Activated CD4-positive, alpha-beta T cell treated with anti-CD3 and anti-CD28 coated beads, Interleukin-2, amount 50 U/mL, for 1 hour (primary cell): ENCODE data around the gene FJX1.

ENCODE experiments used
- DNase-seq: peaks from one replicate; pipeline ENCODE4 v3.0.0-alpha.2; 2020

FJX1 gene

DNA sequence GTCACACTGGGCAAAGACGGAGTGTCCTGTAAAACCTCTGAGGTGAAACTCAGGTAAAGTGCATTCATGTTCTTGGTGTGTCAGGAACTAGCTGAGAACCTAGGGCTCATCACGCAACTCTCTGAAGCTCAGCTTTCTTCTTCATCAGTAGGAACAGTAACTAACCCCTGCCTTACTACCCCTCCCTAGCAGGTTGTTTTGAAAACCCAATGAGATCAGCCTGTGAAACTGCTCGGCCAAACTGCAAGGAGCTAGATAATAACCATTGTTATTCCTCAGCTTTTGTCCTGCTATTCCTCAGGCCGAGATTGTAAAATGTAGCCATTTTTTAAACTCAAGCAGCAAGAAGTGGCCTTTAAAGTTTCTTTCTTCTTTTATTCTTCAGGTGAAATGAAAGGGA, 9.8 kb upstream of the FJX1 start:
- DNase-seq = no peak

DNA sequence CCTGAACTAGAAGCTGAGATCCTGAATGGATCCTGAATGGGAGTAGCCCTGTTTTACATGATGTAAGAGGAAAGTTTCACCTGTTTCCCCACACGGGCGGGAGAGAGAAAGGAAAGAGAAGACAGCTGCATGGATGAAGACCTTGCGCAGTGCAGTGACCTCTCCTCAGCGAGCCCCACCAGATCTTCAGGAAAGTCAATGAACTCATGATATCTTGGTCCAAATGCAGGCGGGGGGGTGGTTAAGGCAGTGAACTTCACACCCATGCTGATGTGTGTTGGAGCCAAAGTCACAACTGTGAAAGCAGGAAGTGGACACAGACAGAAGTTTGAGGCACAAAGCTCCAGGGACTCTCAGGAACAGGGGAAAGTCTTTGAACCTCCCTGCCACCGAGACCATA, 8.6 kb upstream of the FJX1 start:
- no peak for DNase-seq

DNA sequence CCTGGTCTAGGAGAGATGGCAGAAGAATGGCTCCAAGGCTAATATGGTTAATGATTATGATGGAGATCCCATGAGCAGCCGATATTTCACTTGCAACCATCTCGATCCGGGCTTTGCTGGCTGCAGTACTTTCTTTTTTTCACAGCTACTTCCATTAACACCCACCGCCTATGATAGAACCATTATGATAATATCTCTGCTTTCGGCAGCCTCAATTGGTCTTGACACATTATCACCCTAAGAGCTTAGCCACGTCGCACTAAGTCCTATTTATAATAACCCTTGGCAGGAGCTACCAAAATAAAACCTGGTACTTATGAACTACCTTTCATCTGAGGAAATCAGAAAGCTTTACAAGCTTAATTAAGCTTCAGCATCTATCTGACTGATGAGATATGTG, 7.6 kb upstream of the FJX1 start:
- DNase-seq = no peak

DNA sequence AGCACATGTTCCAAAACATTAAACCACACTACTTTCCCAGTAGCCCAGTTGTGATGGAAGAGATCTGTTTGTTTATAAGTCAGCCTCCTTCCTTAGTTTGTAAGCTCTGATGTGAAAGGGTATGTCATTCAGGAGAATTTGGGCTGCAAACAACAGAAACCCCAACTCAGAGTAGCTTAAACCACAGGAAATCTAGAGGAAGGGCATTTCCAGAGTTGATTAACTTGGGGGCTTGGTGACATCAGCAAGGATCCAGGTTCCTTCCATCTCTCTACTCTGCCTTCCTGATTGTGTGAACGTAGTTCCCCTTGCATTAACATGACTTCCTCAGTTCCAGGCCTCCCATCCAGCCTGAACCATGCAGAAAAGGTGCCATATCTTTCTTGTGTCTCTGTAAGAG, 6.5 kb upstream of the FJX1 start:
- no peak for DNase-seq

DNA sequence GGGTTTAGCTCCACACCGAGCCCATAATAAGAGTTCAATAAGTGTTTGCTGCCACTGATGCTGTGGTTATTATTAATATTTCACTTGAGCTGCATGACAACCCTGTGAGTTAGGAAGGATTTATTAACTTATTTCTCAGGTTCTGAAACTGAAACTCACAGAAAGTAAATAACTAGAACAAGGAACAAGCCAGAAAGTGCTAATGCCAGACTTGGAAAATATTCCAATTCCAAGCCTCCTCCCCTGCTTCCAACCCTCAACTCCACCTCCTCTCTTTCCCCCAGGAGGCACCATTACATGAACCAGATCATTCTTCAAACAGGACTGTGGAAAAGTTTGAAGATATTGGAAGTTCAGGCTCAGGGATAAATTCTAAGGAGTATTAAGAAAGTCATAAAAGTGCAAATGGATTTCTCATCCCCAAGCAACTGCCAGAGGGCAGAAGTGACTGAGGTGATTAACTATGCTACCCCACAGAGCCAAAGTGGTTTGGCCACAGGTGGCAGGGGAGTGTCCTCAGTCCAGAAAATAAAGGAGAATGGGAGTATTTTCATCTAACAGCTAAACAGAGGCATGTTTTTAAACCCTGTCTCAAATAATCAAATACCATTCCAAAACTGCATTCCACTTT, 3.2 kb upstream of the FJX1 start:
- DNase-seq = no peak

DNA sequence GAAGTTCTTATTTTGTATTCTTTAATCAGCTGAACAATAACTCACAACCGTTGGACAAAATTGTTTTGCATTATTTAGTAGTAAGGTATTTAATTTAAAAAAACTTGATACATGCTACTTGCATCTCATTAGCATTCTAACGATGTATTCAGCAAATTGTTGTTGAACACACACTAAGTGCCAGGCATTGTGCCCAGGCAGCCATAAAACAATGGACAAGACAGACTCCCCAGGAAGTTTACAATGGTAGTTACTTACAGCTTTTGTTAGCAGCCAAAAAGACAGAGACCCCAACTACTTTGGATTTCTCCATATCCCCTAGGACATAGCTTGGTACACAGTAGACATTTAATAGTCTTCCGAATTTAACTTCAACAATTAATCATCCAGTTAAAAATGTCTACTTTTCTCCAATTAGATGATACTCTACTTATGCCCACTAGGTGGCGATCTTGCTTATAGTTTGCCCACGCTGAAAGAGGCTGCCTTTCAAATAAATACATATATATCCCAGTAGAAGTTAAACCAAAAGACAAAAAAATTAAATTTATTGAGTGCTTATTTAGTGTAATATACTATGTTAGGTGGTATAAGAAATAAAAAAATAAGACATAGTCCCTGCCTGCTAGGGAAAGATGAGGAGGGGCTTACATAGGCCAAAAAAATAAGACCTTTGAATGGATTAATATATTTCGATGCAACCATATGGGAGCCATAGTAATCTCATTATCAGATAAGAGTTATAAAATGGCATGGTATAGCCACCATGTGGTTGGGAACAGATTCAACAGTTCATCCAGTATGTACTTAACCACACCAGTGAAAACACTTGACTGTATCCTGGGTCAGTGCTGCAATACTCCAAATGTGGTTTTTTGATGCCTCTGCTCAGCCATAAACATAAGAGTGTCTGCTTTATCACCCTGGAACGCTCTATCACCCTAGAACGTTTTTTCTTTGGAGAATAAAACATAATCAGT, 2.0 kb upstream of the FJX1 start:
- DNase-seq = no peak

DNA sequence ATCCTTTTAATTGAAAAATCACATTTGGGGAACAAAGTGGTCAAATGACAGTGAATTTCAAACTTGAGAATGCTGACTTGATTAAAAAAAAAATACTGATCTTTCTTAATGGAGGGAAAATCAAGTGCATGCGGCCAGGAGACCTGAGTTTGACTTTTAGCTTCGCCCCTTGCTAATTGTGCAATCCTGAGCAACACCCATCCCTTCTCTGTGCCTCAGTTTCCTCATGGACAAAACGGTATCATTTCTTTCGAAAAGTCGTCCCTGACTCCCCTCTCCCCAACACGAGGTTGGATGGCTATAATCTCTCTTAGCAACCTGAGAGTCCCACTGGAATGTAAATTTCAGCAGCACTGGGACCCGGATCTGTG, 959 bp upstream of the FJX1 start:
- DNase-seq = no peak

DNA sequence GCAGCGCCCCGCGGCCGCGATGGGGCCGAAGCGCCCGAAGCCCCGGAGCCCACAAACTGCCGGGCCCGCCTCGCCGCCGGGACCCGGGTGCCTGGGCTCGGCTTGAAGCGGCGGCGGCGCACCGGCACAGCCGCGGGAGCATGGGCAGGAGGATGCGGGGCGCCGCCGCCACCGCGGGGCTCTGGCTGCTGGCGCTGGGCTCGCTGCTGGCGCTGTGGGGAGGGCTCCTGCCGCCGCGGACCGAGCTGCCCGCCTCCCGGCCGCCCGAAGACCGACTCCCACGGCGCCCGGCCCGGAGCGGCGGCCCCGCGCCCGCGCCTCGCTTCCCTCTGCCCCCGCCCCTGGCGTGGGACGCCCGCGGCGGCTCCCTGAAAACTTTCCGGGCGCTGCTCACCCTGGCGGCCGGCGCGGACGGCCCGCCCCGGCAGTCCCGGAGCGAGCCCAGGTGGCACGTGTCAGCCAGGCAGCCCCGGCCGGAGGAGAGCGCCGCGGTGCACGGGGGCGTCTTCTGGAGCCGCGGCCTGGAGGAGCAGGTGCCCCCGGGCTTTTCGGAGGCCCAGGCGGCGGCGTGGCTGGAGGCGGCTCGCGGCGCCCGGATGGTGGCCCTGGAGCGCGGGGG, 346 bp downstream of the FJX1 start:
- DNase-seq = peak; percentile 1

DNA sequence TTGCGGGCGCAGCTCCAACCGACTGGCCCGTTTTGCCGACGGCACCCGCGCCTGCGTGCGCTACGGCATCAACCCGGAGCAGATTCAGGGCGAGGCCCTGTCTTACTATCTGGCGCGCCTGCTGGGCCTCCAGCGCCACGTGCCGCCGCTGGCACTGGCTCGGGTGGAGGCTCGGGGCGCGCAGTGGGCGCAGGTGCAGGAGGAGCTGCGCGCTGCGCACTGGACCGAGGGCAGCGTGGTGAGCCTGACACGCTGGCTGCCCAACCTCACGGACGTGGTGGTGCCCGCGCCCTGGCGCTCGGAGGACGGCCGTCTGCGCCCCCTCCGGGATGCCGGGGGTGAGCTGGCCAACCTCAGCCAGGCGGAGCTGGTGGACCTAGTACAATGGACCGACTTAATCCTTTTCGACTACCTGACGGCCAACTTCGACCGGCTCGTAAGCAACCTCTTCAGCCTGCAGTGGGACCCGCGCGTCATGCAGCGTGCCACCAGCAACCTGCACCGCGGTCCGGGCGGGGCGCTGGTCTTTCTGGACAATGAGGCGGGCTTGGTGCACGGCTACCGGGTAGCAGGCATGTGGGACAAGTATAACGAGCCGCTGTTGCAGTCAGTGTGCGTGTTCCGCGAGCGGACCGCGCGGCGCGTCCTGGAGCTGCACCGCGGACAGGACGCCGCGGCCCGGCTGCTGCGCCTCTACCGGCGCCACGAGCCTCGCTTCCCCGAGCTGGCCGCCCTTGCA, 1.0 kb downstream of the FJX1 start:
- DNase-seq = no peak

DNA sequence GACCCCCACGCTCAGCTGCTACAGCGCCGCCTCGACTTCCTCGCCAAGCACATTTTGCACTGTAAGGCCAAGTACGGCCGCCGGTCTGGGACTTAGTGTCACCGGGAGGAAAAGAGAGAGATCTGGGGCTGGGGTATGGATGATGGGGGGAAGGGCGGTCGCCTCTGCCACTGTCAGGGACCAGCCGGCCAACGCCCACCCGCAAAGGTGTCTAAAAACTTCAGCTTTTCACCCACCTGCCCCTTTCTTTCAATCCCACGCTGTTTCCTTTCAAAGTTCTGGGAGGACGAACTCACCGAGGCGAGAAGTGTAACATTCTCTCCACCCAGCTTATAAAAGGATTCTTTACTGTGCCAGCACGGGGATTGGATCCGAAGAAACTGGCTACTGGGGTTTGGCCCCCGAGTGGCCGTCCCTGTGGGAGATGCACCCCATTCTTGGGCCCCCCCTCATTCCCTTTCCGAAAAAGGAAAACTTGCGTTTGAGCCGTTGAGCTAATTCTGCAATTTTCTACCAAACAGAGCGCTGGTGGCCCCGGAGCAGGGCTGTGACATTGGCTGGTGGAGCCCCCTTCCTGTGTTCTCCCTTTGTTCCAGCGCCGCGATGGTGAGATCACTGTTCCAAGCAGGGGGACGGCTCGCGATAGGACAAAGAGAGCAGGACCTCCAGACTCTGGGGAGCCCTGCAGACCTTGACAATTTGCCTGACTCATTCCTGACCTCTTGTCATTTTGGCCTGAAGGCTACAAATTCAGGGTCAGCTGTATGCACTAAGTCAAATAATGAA, 1.8 kb downstream of the FJX1 start:
- DNase-seq = no peak

DNA sequence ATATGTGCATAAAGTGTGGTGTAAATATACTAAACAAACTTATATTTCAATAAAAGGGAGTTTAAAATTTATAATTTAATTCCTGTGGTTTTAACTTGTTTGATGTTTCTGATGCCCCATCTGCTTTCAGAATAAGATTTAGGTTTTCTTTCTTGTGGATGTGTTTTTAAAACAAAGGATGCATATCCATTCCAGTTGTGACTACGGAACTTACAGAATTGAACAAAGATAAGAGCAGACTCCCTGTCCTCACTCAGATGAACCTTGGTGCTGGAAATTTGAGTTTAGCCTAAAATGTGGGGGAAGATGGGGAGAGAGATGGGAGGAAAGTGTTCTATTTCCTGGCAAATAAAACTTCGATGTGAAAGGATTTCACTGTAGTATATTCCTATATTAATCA, 2.5 kb downstream of the FJX1 start:
- no peak for DNase-seq

DNA sequence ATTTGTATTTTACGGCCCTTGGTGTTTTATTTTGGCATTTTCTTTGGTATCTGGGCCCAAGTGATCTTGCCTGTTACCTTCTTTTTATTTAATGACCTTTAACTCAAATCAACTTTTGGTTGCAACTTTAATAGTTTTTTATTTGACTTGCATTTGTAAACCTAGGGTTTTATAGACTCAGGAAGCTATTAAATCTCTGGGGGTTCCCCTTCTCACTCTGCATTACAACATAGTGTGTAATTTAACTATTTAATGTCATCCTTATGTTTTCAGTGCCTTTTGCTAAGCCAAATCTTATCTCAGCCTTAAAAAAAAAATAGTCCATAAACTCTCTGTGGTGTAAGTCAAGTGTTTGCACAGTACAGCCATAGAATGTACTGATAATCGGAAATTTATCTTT, 3.4 kb downstream of the FJX1 start:
- no peak for DNase-seq

DNA sequence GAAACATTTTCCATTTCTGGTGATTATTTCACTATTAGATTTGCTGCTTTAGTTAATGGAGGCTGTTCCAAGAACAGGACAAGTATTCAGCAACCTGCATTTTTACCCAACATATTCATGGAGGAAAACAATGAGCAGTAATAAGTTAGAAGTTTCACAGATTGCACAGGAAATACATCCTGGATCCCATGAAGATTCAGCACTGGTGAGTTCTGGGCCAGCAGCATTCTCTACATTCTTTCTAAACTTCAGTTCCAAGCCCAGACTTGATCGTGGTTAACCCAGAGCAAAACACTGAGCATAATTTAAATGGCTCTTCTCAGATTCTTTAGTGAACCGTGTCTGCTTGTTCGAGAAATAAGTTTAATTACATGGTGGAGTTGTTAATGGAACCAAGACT, 3.8 kb downstream of the FJX1 start:
- no peak for DNase-seq

DNA sequence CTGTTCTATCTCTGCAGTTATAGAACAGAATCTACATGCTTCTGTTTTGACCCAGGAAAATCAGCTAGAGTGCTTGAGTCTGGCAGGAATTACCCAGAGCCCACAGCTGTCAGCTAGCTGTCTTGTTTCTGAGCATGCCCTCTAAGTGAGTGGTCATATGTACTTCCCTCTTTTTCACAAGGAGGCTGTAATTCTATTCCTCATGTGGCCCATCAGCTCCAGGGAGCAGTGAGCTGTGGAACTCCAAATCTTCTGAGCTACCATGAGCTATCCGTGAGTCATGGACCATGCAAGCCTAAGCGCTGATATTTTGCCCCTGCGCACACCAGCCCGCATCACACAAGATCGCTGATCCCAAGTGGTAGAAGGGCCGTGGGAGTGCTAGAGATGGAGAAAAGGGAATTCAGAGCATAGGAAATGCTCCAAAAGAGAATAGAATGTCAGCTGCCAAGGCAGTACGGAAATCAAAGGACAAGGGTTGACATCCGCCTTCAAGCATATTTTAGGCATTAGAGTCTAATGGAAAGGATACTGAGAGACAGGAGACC, 5.4 kb downstream of the FJX1 start:
- DNase-seq = no peak

DNA sequence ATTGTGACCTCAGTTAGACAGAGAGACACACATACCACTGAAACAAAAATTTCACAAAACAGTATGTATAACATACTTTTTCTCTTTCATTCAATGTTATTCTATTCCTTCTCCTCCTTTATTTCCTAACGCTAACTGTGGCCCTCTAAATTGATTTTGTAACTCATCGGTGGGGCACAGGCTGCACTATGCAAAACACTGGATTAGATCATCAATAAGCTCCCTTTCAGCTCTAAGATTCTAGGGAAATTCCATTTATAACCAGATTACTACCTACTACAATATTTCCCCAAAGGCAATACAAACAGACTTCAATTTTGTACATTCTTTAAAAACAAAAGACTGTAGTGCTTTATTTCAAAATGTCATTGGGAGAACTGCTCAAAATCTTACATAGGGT, 6.1 kb downstream of the FJX1 start:
- DNase-seq = no peak

DNA sequence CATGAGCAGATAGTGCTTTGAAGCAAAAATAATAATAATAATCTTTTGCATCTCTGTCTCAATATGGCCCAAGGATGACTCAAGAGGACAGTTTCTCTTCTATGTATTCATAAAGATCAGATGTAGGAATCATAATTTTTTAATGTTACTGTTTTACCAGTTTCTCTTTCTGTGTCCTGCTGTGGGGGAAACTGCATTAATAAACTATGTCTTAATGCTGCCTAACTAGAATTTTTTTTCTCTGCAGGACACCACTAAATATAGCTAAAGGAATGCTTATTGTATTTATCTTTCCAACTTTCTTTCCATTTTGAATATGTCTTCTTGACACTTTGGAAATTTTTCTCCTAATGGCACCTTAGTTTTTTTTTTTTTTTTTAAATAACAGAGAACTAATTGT, 6.5 kb downstream of the FJX1 start:
- no peak for DNase-seq

DNA sequence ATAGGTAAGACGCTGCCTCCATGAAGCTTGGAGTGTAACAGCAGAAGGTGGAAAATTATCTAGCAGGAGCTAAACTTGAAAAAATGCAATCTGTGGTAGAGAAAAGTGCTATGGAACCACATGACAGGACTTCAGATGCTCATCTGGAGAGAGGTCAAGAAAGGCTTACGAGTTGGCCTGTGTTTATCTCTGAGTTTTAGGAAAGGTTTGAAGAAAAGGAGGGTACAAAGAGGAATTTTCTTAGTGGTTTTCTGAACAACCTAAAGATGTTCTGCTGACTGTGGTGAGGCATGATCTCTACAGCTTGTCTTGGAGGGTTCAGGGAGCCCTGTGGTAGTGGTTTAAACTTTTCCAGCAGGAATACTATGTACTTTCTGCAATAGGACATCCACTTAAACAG, 8.2 kb downstream of the FJX1 start:
- DNase-seq = no peak

DNA sequence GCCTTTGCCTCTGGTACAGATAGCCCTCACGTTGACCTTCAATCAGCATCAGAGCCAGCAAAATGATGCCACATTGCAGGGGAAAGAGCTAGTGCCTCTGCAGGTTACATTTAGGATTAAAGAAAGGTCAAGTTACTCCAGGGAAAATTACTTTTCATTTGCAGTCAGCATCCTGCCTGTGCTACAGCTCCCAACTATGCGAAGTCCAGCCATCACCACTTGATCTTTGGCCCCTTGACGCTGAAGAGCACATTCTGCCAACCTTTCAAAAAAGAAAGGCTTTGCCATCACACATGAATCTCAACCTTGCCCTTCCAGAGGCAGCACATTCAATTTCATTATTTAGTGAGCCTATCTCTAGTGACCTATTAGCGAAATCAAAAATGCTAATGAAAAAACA, 11.3 kb downstream of the FJX1 start:
- DNase-seq = no peak

DNA sequence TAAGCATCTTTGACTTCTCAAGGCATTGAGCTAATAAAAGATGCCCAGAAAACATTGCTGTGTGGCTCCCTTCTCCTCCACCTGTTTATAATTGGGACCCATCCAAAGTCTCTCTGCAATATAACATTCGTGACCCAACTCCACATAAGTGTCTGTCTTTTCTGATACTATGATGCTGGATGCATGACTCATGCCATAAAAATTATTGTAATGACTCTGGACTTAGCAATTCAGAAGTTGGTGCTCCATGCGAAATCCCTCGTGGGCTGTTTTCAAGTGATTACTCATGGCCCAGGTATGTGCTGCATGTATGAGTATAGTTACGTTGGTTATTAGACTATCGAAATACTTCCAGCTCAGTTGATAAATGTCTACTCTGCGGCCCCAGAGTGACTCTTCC, 11.7 kb downstream of the FJX1 start:
- no peak for DNase-seq

DNA sequence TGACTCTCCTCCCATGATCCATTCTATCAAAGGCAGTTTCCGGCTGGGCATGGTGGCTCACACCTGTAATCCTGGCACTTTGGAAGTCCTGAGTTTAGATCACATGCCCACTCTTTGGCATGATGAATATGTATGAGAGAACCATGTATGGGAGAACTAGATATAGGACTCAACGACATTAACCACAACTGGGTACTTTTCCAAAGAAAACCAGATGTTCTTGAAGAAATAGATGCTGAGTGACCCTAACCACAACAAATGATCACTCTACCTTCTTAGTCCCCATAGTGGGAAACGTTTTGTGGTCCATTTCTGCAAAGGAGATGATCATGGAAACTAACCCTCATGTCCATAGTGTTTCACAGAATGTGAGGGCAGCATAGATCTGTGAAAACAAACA, 13.6 kb downstream of the FJX1 start:
- DNase-seq = no peak

DNA sequence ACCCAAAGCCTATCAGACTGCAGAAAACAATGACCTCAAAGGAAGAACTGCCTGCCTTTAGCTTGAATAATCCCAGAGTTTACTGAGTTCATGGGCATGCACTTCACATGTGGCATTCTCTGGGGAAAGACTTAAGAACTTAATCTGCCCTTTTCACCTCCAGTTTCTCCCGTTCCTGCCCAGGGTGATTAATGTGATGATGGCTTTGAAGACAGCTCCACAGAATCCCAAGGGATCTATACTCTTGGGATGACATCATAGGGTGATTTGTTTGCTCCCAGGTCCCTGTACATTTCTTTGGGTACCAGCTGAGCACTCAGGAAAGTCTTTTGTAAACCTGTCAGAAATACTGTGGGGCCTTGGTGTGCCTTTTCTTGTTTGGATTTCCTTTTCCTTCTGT, 14.0 kb downstream of the FJX1 start:
- DNase-seq = no peak

DNA sequence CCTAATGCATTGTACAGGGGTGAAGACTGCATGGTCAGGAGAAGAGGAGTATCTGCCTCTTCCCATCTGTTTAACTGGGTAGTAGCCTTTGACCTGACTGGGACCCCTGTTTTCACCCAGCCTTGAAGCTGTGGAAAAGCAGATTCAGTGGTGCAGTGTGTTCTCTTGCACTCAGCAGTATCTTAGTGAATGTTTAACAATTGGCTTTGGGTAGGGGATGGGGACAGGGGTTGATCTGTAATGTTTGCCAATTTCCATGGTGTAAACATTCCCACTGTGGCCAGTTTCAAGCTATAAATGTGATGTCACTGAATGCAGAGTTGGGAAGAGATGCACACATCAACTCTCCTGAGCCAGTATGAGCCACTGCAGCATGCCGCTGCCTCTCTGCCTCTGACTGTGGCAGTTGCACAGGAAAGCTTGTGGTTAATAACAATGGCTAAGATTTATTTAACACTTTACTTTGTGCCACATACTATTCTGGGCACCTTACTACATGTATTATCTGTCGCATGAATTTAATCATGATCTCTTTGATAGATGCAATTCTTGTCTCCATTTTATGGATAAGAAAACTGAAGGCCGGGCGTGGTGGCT, 15.7 kb downstream of the FJX1 start:
- no peak for DNase-seq
